K562 (cell line): ENCODE results near the gene DYDC1. TPM values are rescaled to one million over a fixed set of nuclear protein-coding genes. Genes with fewer than 3 reads are reported as not detected.

Experiments used
- ATAC-seq: fragments of 200-7000 bp; cut with Tn5 transposase; 3 replicates; pipeline ENCODE4 v1.9.1; 2020; ENCODE audit warnings: moderate library complexity
- BruUV-seq: library from RNA; stranded (reverse); fragments of 400-500 nt; replicated peaks from 2 replicates; lab custom pipeline; 2021; lab: Mats Ljungman, UMichigan
- CTCF ChIA-PET: fragments of 300-600 bp; formaldehyde crosslinking; extraction: SDS; loops from one replicate; lab custom pipeline; 2021; ENCODE audit warnings: low intra/inter-chr PET ratio; lab: Yijun Ruan, JAX
- POLR2A ChIA-PET: fragments of 300-600, 350-650 bp; sonication (Branson Sonifier 250); formaldehyde crosslinking; extraction: SDS; loops from one replicate; lab custom pipeline; 2021; ENCODE audit warnings: antibody characterized with exemption, inconsistent platforms; lab: Yijun Ruan, JAX
- DNase-seq, 4 experiments: peaks; one replicate each; pipeline versions ENCODE4 v3.0.0 to v3.0.0-alpha.2; 2011 to 2018; ENCODE audit warnings: low spot score in 3 of 4, mixed read lengths in 3 of 4; ENCODE audit errors: extremely low read depth in 1 of 4
- FAIRE-seq: peaks from 2 replicates; lab custom pipeline; 2011; peaks lifted over from hg19 to GRCh38; lab: Jason Lieb, UNC
- H2AFZ ChIP-seq: 2 replicates; pipeline ENCODE4 v1.6.0; 2011; ENCODE audit warnings: low read depth, low read length, control low read depth, inconsistent platforms
- H3K27ac ChIP-seq: fragments of 200-600 bp; 3 replicates; pipeline ENCODE4 v1.8.0; 2011; ENCODE audit warnings: low read depth, mild to moderate bottlenecking, control low read depth, inconsistent platforms, low read length, moderate library complexity, mixed read lengths; ENCODE audit errors: extremely low read depth
- H3K27me3 ChIP-seq, 2 experiments: fragments of 300-600 bp in 1 of 2; 2 replicates in 1 of 2; 3 replicates in 1 of 2; pipeline versions ENCODE4 v1.6.0 to v1.8.0; 2011; ENCODE audit warnings: inconsistent platforms in 2 of 2, low read length in 2 of 2, mild to moderate bottlenecking in 1 of 2, mixed read lengths in 1 of 2, moderate library complexity in 1 of 2; ENCODE audit not compliant: control insufficient read depth in 2 of 2, insufficient read depth in 2 of 2
- H3K36me3 ChIP-seq: fragments of 300-600 bp; 3 replicates; pipeline ENCODE4 v1.8.0; 2011; ENCODE audit warnings: mild to moderate bottlenecking, low read length, inconsistent platforms; ENCODE audit not compliant: control insufficient read depth, insufficient read depth
- H3K4me1 ChIP-seq, 2 experiments: fragments of 200-600 bp in 1 of 2; replicated peaks in 1 of 2; 2 replicates in 1 of 2; 3 replicates in 1 of 2; pipeline versions ENCODE4 v1.5.1 to v1.8.0; 2011; ENCODE audit warnings: inconsistent platforms in 2 of 2, low read length in 2 of 2, mild to moderate bottlenecking in 1 of 2, mixed read lengths in 1 of 2, moderate library complexity in 1 of 2; ENCODE audit not compliant: control insufficient read depth in 2 of 2, insufficient read depth in 2 of 2
- H3K4me2 ChIP-seq: 2 replicates; pipeline ENCODE4 v1.6.1; 2011; ENCODE audit warnings: low read length, control low read depth, inconsistent platforms, mixed read lengths; ENCODE audit not compliant: insufficient read depth
- H3K4me3 ChIP-seq: fragments of 200-600 bp; sonication (generic), shearing (Covaris generic); 2 replicates; pipeline ENCODE4 v1.5.1; 2016; ENCODE audit warnings: control low read depth, inconsistent platforms
- H3K79me2 ChIP-seq: fragments of 200-600 bp; 3 replicates; pipeline ENCODE4 v1.8.0; 2011; ENCODE audit warnings: low read length, inconsistent platforms; ENCODE audit not compliant: control insufficient read depth, insufficient read depth
- H3K9ac ChIP-seq, 2 experiments: 2 replicates each; pipeline versions ENCODE4 v1.6.0 to v1.6.1; 2011; ENCODE audit warnings: low read depth in 2 of 2, low read length in 2 of 2, control low read depth in 1 of 2, inconsistent platforms in 1 of 2, mild to moderate bottlenecking in 1 of 2, mixed read lengths in 1 of 2; ENCODE audit not compliant: insufficient read depth in 1 of 2
- H3K9me1 ChIP-seq: one replicate; pipeline ENCODE4 v1.6.0; 2011; ENCODE audit warnings: inconsistent platforms, mild to moderate bottlenecking, low read length, moderate library complexity; ENCODE audit not compliant: control insufficient read depth, insufficient read depth
- H3K9me3 ChIP-seq: replicated peaks from 2 replicates; pipeline ENCODE4 v1.5.1; 2011; ENCODE audit warnings: low read depth, low read length, inconsistent platforms; ENCODE audit not compliant: control insufficient read depth, insufficient read depth
- H4K20me1 ChIP-seq: replicated peaks from 2 replicates; pipeline ENCODE4 v1.6.1; 2011; ENCODE audit warnings: low read length, inconsistent platforms, mixed read lengths; ENCODE audit not compliant: control insufficient read depth, insufficient read depth
- ELF2 ChIP-seq: fragments of 250-450 bp; sonication (Bioruptor Pico); IDR thresholded peaks from 2 replicates; pipeline ENCODE4 v1.5.0; 2021; ENCODE audit warnings: mild to moderate bottlenecking
- ILK ChIP-seq: fragments of 450-650 bp; IDR thresholded peaks from 2 replicates; pipeline ENCODE4 v1.6.1; 2016; ENCODE audit warnings: missing genetic modification characterization, low read depth, mild to moderate bottlenecking, missing compliant biosample characterization, moderate library complexity, borderline replicate concordance
- KHSRP ChIP-seq: fragments of 450-650 bp; IDR thresholded peaks from 2 replicates; pipeline ENCODE4 v1.6.1; 2017
- NONO ChIP-seq, 2 experiments: fragments of 200-400 bp in 1 of 2; fragments of 450-650 bp in 1 of 2; formaldehyde crosslinking in 1 of 2; IDR thresholded peaks; 2 replicates each; pipeline ENCODE4 v1.6.1; 2017; ENCODE audit warnings: low read depth in 2 of 2, mild to moderate bottlenecking in 2 of 2, moderate library complexity in 2 of 2, low read length in 1 of 2
- NRF1 ChIP-seq, 2 experiments: fragments of 450-650 bp; IDR thresholded peaks in 1 of 2; conservative IDR thresholded peaks in 1 of 2; 2 replicates each; pipeline ENCODE4 v1.6.1; 2014; ENCODE audit warnings: mild to moderate bottlenecking in 2 of 2
- PCBP1 ChIP-seq: fragments of 200-400 bp; formaldehyde crosslinking; IDR thresholded peaks from 2 replicates; pipeline ENCODE4 v1.6.1; 2018; ENCODE audit warnings: mild to moderate bottlenecking, low read depth, low read length; ENCODE audit not compliant: poor library complexity, severe bottlenecking
- RBM22 ChIP-seq: fragments of 200-400 bp; formaldehyde crosslinking; IDR thresholded peaks from 2 replicates; pipeline ENCODE4 v1.6.1; 2018; ENCODE audit warnings: low read length, low read depth; ENCODE audit not compliant: poor library complexity, severe bottlenecking
- WGBS: fragments of 100-300 bp; shearing (Covaris generic); methylation state at CpG from one replicate; pipeline ENCODE4 v1.1.6; 2016; ENCODE audit warnings: low coverage, mixed read lengths; ENCODE audit not compliant: insufficient coverage; ENCODE audit errors: missing lambda C conversion rate; 5-methylcytosine and 5-hydroxymethylcytosine counted together
- in situ Hi-C: fragments of 300-500 bp; cut with MboI; formaldehyde crosslinking; loops from 4 replicates; pipeline ENCODE4 v1.15.0; 2018; ENCODE audit warnings: inconsistent platforms, mixed read lengths
- intact Hi-C: fragments of 100-400 bp; cut with micrococcal nuclease; formaldehyde crosslinking; loops from 2 replicates; pipeline ENCODE4 v1.14.2; 2022
- polyA plus RNA-seq, 8 experiments: library from polyadenylated mRNA; depleted of rRNA in 4 of 8; stranded (reverse) in 5 of 8; unstranded in 3 of 8; fragments of >200 nt; fragmentation: Nextera tagmentation in 2 of 8; fragmentation: Illumina TruSeq in 1 of 8; extraction: Ambion mirVana in 2 of 8; extraction: Trizol in 1 of 8; gene quantifications; 2 replicates each; pipeline versions ENCODE4 v1.2.1 to v1.2.3, GENCODE V29; 2011 to 2014; ENCODE audit warnings: inconsistent platforms in 1 of 8, missing spikeins in 1 of 8
- total RNA-seq, 7 experiments: library from RNA; depleted of rRNA in 6 of 7; stranded (reverse); fragments of >200 nt in 6 of 7; fragmentation: Illumina TruSeq in 2 of 7; extraction: Trizol in 2 of 7; gene quantifications; 2 replicates each; pipeline versions ENCODE4 v1.2.1 to v1.2.3, GENCODE V29; 2011 to 2021; ENCODE audit warnings: low replicate concordance in 1 of 7
- TF ChIP-seq, protein P1 (sequence below): fragments of 250-450 bp; sonication (Bioruptor Pico); IDR thresholded peaks from 2 replicates; pipeline ENCODE4 v1.8.0; 2022; ENCODE audit warnings: moderate library complexity, mild to moderate bottlenecking, inconsistent platforms
- TF ChIP-seq, protein P2 (sequence below): fragments of 450-650 bp; formaldehyde crosslinking; IDR thresholded peaks from 2 replicates; pipeline ENCODE4 v1.4.0; 2020; ENCODE audit warnings: mild to moderate bottlenecking, moderate library complexity
- TF ChIP-seq, protein P3 (sequence below): fragments of 450-650 bp; IDR thresholded peaks from 2 replicates; pipeline ENCODE4 v1.6.1; 2016; ENCODE audit warnings: low read depth

DYDC1 gene
- total and polyA plus RNA-seq, 9 of the 15 experiments (the other 6 are each of a cell fraction or from before 2014, with no cell fraction given) = not detected

DNA sequence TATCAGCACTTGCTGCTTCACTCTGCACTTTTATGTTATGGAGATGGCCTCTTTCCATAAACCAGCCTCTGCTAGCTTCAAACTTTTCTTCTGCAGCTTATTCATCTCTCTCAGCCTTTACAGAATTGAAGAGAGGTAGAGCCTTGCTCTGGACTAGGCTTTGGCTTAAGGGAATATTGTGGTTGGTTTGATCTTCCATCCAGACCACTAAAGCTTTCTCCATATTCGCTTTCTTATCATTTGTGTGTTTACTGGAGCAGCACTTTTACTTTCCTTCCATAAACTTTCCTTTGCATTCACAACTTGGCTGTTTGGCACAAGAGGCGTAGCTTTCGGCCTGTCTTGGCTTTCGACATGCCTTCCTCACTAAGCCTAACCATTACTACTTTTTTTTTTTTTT is 23.6 kb upstream of the DYDC1 start (continued):
- TF ChIP-seq, protein P1, sequence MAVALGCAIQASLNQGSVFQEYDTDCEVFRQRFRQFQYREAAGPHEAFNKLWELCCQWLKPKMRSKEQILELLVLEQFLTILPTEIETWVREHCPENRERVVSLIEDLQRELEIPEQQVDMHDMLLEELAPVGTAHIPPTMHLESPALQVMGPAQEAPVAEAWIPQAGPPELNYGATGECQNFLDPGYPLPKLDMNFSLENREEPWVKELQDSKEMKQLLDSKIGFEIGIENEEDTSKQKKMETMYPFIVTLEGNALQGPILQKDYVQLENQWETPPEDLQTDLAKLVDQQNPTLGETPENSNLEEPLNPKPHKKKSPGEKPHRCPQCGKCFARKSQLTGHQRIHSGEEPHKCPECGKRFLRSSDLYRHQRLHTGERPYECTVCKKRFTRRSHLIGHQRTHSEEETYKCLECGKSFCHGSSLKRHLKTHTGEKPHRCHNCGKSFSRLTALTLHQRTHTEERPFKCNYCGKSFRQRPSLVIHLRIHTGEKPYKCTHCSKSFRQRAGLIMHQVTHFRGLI (CRISPR knock-in tag) = no peak
- no peak for TF ChIP-seq ELF2
- TF ChIP-seq NRF1 (conservative IDR thresholded peaks at IDR 0.05 in 1 of 2, IDR thresholded peaks at IDR 0.05 in 1 of 2) = no peak
- TF ChIP-seq NONO (IDR thresholded peaks at IDR 0.05; ENCODE audit: low read depth in 2 of 2, low read length in 1 of 2) = no peak
- no peak for TF ChIP-seq ILK

DNA sequence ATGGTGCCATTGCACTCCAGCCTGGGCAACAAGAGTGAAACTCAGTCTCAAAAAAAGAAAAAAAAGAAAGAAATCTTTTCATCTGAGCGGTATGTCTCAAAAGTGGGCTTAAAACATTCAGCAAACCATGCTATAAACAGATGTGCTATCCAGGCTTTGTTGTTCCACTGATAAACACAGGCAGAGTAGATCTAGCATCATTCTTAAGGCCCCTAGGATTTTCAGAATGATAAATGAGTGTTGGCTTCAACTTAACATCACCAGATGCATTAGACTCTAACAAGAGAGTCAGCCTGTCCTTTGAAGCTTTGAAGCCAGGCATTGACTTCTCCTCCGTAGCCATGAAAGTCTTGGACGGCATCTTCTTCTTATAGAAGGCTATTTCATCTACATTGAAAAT is 23.1 kb upstream of the DYDC1 start:
- in situ Hi-C loops (loop anchor here (5.0 to 10.0 kb wide), 2 partner anchors 63 to 125 kb away; no protein-coding TSS in a partner anchor), intact Hi-C loops (loop anchor here (5.0 kb wide), 3 partner anchors 112 to 318 kb away; no protein-coding TSS in a partner anchor)
- no peaks in the 10 kb centered on the region for H3K4me1 ChIP-seq
- TF ChIP-seq, protein P2, sequence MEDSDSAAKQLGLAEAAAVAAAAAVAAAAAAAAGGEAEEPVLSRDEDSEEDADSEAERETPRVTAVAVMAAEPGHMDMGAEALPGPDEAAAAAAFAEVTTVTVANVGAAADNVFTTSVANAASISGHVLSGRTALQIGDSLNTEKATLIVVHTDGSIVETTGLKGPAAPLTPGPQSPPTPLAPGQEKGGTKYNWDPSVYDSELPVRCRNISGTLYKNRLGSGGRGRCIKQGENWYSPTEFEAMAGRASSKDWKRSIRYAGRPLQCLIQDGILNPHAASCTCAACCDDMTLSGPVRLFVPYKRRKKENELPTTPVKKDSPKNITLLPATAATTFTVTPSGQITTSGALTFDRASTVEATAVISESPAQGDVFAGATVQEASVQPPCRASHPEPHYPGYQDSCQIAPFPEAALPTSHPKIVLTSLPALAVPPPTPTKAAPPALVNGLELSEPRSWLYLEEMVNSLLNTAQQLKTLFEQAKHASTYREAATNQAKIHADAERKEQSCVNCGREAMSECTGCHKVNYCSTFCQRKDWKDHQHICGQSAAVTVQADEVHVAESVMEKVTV (CRISPR knock-in tag) = no peak
- TF ChIP-seq PCBP1 (no peak), KHSRP (no peak), RBM22 (no peak)
- TF ChIP-seq, protein P3, sequence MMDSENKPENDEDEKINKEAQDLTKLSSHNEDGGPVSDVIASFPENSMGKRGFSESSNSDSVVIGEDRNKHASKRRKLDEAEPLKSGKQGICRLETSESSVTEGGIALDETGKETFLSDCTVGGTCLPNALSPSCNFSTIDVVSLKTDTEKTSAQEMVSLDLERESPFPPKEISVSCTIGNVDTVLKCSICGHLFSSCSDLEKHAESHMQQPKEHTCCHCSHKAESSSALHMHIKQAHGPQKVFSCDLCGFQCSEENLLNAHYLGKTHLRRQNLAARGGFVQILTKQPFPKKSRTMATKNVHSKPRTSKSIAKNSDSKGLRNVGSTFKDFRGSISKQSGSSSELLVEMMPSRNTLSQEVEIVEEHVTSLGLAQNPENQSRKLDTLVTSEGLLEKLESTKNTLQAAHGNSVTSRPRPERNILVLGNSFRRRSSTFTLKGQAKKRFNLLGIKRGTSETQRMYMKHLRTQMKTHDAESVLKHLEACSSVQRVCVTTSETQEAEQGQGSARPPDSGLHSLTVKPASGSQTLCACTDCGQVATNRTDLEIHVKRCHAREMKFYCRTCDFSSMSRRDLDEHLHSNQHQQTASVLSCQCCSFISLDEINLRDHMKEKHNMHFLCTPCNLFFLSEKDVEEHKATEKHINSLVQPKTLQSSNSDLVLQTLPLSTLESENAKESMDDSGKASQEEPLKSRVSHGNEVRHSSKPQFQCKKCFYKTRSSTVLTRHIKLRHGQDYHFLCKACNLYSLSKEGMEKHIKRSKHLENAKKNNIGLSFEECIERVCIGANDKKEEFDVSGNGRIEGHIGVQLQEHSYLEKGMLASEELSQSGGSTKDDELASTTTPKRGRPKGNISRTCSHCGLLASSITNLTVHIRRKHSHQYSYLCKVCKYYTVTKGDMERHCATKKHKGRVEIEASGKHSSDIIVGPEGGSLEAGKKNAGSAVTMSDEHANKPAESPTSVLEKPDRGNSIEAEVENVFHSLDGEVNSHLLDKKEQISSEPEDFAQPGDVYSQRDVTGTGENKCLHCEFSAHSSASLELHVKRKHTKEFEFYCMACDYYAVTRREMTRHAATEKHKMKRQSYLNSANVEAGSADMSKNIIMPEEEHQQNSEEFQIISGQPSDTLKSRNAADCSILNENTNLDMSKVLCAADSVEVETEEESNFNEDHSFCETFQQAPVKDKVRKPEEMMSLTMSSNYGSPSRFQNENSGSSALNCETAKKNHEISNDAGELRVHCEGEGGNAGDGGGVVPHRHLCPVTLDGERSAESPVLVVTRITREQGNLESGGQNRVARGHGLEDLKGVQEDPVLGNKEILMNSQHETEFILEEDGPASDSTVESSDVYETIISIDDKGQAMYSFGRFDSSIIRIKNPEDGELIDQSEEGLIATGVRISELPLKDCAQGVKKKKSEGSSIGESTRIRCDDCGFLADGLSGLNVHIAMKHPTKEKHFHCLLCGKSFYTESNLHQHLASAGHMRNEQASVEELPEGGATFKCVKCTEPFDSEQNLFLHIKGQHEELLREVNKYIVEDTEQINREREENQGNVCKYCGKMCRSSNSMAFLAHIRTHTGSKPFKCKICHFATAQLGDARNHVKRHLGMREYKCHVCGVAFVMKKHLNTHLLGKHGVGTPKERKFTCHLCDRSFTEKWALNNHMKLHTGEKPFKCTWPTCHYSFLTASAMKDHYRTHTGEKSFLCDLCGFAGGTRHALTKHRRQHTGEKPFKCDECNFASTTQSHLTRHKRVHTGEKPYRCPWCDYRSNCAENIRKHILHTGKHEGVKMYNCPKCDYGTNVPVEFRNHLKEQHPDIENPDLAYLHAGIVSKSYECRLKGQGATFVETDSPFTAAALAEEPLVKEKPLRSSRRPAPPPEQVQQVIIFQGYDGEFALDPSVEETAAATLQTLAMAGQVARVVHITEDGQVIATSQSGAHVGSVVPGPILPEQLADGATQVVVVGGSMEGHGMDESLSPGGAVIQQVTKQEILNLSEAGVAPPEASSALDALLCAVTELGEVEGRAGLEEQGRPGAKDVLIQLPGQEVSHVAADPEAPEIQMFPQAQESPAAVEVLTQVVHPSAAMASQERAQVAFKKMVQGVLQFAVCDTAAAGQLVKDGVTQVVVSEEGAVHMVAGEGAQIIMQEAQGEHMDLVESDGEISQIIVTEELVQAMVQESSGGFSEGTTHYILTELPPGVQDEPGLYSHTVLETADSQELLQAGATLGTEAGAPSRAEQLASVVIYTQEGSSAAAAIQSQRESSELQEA = no peak

More for the DNA sequence above, 23.1 kb upstream of the DYDC1 start:
- H3K27me3 ChIP-seq = peaks cover 4 to 19% of the 10 kb centered on the region in 2 experiments; a peak in 4 of 5 replicates
- BruUV-seq = no TSS peak
- H3K79me2 ChIP-seq = no peaks in the 10 kb centered on the region
- no peaks in the 10 kb centered on the region for H3K9me3 ChIP-seq
- no peaks in the 10 kb centered on the region for H4K20me1 ChIP-seq
- FAIRE-seq (no peak), DNase-seq (no peak), ATAC-seq (no peak)
- ChIA-PET POLR2A (no interaction called here), CTCF (no interaction called here)
- H3K9me1 ChIP-seq = no peaks in the 10 kb centered on the region
- H3K4me3 ChIP-seq = no peak overlapping the region
- no peaks in the 10 kb centered on the region for H3K36me3 ChIP-seq
- H3K4me2 ChIP-seq = no peak overlapping the region
- H2AFZ ChIP-seq = no peak overlapping the region
- no peak overlapping the region for H3K27ac ChIP-seq
- no peak overlapping the region for H3K9ac ChIP-seq
- 1% methylated on average over 3 of the region's 3 CpGs for WGBS
